Esophagus muscularis mucosa (tissue), 4 donors: ENCODE results near the gene ACO2.

Experiments
- CTCF ChIP-seq, 3 experiments: fragments of 200-600 bp in 2 of 3; fragments of 450-650 bp in 1 of 3; sonication (generic) in 2 of 3; IDR thresholded peaks; one replicate each; pipeline ENCODE4 v1.5.1; 2017 to 2019; ENCODE audit warnings: antibody characterized with exemption in 3 of 3, mild to moderate bottlenecking in 2 of 3, moderate library complexity in 1 of 3
- EP300 ChIP-seq: sonication (generic); formaldehyde crosslinking; IDR thresholded peaks from one replicate; pipeline ENCODE4 v1.6.1; 2017; ENCODE audit warnings: antibody characterized with exemption
- POLR2A ChIP-seq: fragments of 450-650 bp; IDR thresholded peaks from one replicate; pipeline ENCODE4 v1.6.1; 2017; ENCODE audit warnings: antibody characterized with exemption, moderate library complexity, mild to moderate bottlenecking, low read depth
- POLR2AphosphoS5 ChIP-seq, 2 donors: sonication (generic); formaldehyde crosslinking; IDR thresholded peaks; one replicate each; pipeline ENCODE4 v1.6.1; 2017; ENCODE audit warnings: antibody characterized with exemption in 2 of 2

- TF ChIP-seq CTCF (IDR thresholded peaks at IDR 0.05): no peak
- TF ChIP-seq POLR2AphosphoS5 (IDR thresholded peaks at IDR 0.05): no peak
- TF ChIP-seq EP300: no peak
- no peak for TF ChIP-seq POLR2A
Observed at GRCh38 chr22:41459431-41459830, 9.5 kb upstream of the ACO2 start.
